Measurements from ENCODE around the gene UBAC2.
"Not testable (repeated sequence)": the region's sequence is repeated elsewhere in the genome, so short reads cannot be mapped to it uniquely, and the experiment has no call there.

Gene UBAC2

GRCh38 chr13:99386495-99386894 is 185.8 kb downstream of the UBAC2 start:
- no peaks in the 10 kb centered on the region for H3K9me3 ChIP-seq (ENCODE audit: severe bottlenecking)
- TF ChIP-seq CTCF (IDR thresholded peaks at IDR 0.05; ENCODE audit: low read depth, low read length): no peak
- peaks cover 6% of the 10 kb centered on the region; the same call in 1 of the 2 replicates for H3K36me3 ChIP-seq
- H3K27ac ChIP-seq: no peak overlapping the region
- no peaks in the 10 kb centered on the region for H3K27me3 ChIP-seq (ENCODE audit: insufficient read depth, low read depth, severe bottlenecking)
- peak; percentile 7 for DNase-seq
- no peak overlapping the region for H3K4me3 ChIP-seq (ENCODE audit: low read depth, low read length)

GRCh38 chr13:99386911-99387788 is 186.5 kb downstream of the UBAC2 start:
- no peaks in the 10 kb centered on the region for H3K9me3 ChIP-seq (ENCODE audit: severe bottlenecking)
- TF ChIP-seq CTCF (IDR thresholded peaks at IDR 0.05; ENCODE audit: low read depth, low read length): peak; percentile 97
- no peaks in the 10 kb centered on the region for H3K27me3 ChIP-seq (ENCODE audit: insufficient read depth, low read depth, severe bottlenecking)
- peak; percentile 91 for DNase-seq
- H3K27ac ChIP-seq: no peak overlapping the region
- H3K4me3 ChIP-seq (ENCODE audit: low read depth, low read length): no peak overlapping the region
- peaks cover 6% of the 10 kb centered on the region; the same call in 1 of the 2 replicates for H3K36me3 ChIP-seq

GRCh38 chr13:99388334-99388923 is 187.8 kb downstream of the UBAC2 start:
- DNase-seq: peak; percentile 7
- Histone ChIP-seq H3K36me3 (peaks cover 6% of the 10 kb centered on the region; the same call in 1 of the 2 replicates), H3K4me3 (ENCODE audit: low read depth, low read length) (no peak overlapping the region), H3K27me3 (ENCODE audit: insufficient read depth, low read depth, severe bottlenecking) (no peaks in the 10 kb centered on the region), H3K27ac (no peak overlapping the region), H3K9me3 (ENCODE audit: severe bottlenecking) (no peaks in the 10 kb centered on the region)
- TF ChIP-seq CTCF (IDR thresholded peaks at IDR 0.05; ENCODE audit: low read depth, low read length): no peak

- not testable (repeated sequence) for H3K27ac ChIP-seq; H3K4me3 ChIP-seq (ENCODE audit: low read depth, low read length); H3K27me3 ChIP-seq (ENCODE audit: insufficient read depth, low read depth, severe bottlenecking); H3K36me3 ChIP-seq; H3K9me3 ChIP-seq (ENCODE audit: severe bottlenecking)
- peak; percentile 4 for DNase-seq
These were observed 188.4 kb downstream of the UBAC2 start for GRCh38 chr13:99389094-99389493.

GRCh38 chr13:99389520-99390304 is 189.1 kb downstream of the UBAC2 start:
- TF ChIP-seq CTCF (IDR thresholded peaks at IDR 0.05; ENCODE audit: low read depth, low read length): no peak
- Histone ChIP-seq H3K27me3 (ENCODE audit: insufficient read depth, low read depth, severe bottlenecking) (no peaks in the 10 kb centered on the region), H3K36me3 (peaks cover 6% of the 10 kb centered on the region; the same call in 1 of the 2 replicates), H3K4me3 (ENCODE audit: low read depth, low read length) (no peak overlapping the region), H3K9me3 (ENCODE audit: severe bottlenecking) (no peaks in the 10 kb centered on the region), H3K27ac (no peak overlapping the region)
- DNase-seq: peak; percentile 6

GRCh38 chr13:99390601-99391000 is 189.9 kb downstream of the UBAC2 start:
- Histone ChIP-seq H3K9me3 (ENCODE audit: severe bottlenecking) (no peaks in the 10 kb centered on the region), H3K27me3 (ENCODE audit: insufficient read depth, low read depth, severe bottlenecking) (no peaks in the 10 kb centered on the region), H3K27ac (no peak overlapping the region), H3K4me3 (ENCODE audit: low read depth, low read length) (no peak overlapping the region), H3K36me3 (peaks cover 1% of the 10 kb centered on the region; the same call in 1 of the 2 replicates)
- TF ChIP-seq CTCF (IDR thresholded peaks at IDR 0.05; ENCODE audit: low read depth, low read length): no peak
- peak; percentile 7 for DNase-seq

Measured in WERI-Rb-1 (cell line).